HepG2 (cell line): ENCODE data around the gene STPG4. TPM values are rescaled to one million over a fixed set of nuclear protein-coding genes. Genes with fewer than 3 reads are reported as not detected.

ENCODE experiments used
- GPN1 ChIP-seq: sonication (generic); formaldehyde crosslinking; IDR thresholded peaks from 2 replicates; pipeline ENCODE4 v1.5.1; 2020; ENCODE audit warnings: missing genetic modification reagents, borderline replicate concordance
- HINFP ChIP-seq: sonication (generic); formaldehyde crosslinking; IDR thresholded peaks from 2 replicates; pipeline ENCODE4 v1.4.0; 2020; ENCODE audit warnings: low read depth, mild to moderate bottlenecking, missing genetic modification reagents
- HMG20B ChIP-seq: conservative IDR thresholded peaks from 2 replicates; pipeline ENCODE4 v1.6.1; 2016; ENCODE audit warnings: missing genetic modification reagents, missing compliant biosample characterization
- HNRNPH1 ChIP-seq: fragments of 200-400 bp; formaldehyde crosslinking; optimal IDR thresholded peaks from 2 replicates; pipeline ENCODE3; 2017; ENCODE audit warnings: mild to moderate bottlenecking, low read depth, low read length
- NFE2 ChIP-seq: sonication (generic); formaldehyde crosslinking; IDR thresholded peaks from 2 replicates; pipeline ENCODE4 v1.4.0; 2020; ENCODE audit warnings: missing genetic modification reagents
- PLRG1 ChIP-seq: fragments of 450-650 bp; conservative IDR thresholded peaks from 2 replicates; pipeline ENCODE4 v1.6.1; 2016
- PRPF4 ChIP-seq: fragments of 200-400 bp; formaldehyde crosslinking; IDR thresholded peaks from 2 replicates; pipeline ENCODE4 v1.6.1; 2016; ENCODE audit warnings: low read length, low read depth; ENCODE audit not compliant: poor library complexity, severe bottlenecking
- PTBP1 ChIP-seq: fragments of 200-400 bp; formaldehyde crosslinking; IDR thresholded peaks from 2 replicates; pipeline ENCODE4 v1.6.1; 2018; ENCODE audit warnings: low read length, low read depth; ENCODE audit not compliant: poor library complexity, severe bottlenecking
- U2AF1 ChIP-seq: fragments of 200-400 bp; formaldehyde crosslinking; optimal IDR thresholded peaks from 2 replicates; pipeline ENCODE3; 2017; ENCODE audit warnings: mild to moderate bottlenecking, low read depth, low read length
- ZNF280D ChIP-seq: sonication (generic); formaldehyde crosslinking; IDR thresholded peaks from 2 replicates; pipeline ENCODE4 v1.5.1; 2020; ENCODE audit warnings: mild to moderate bottlenecking, missing genetic modification reagents
- ZNF792 ChIP-seq: IDR thresholded peaks from 2 replicates; pipeline ENCODE4 v1.6.1; 2016
- polyA plus RNA-seq, 8 experiments: library from polyadenylated mRNA; depleted of rRNA in 3 of 8; stranded (reverse) in 7 of 8; unstranded in 1 of 8; fragments of >200 nt; fragmentation: Illumina TruSeq in 4 of 8; extraction: Trizol in 4 of 8; gene quantifications; 2 replicates each; pipeline versions ENCODE4 v1.2.1 to v1.2.3, GENCODE V29; 2011 to 2016; ENCODE audit warnings: low read depth in 4 of 8, missing spikeins in 1 of 8, mixed read lengths in 1 of 8; ENCODE audit not compliant: insufficient read depth in 1 of 8
- total RNA-seq, 5 experiments: library from RNA; depleted of rRNA; stranded (reverse); fragments of >200 nt; fragmentation: Illumina TruSeq; extraction: Trizol; gene quantifications; 2 replicates each; pipeline ENCODE4 v1.2.3, GENCODE V29; 2016; ENCODE audit warnings: low read depth in 1 of 5
- TF ChIP-seq, protein P1 (sequence below): IDR thresholded peaks from 2 replicates; pipeline ENCODE4 v1.4.0; 2020; ENCODE audit warnings: mild to moderate bottlenecking, missing genetic modification reagents
- TF ChIP-seq, protein P2 (sequence below): IDR thresholded peaks from 2 replicates; pipeline ENCODE4 v1.6.1; 2012; ENCODE audit warnings: inconsistent platforms
- TF ChIP-seq, protein P3 (sequence below): sonication (generic); formaldehyde crosslinking; IDR thresholded peaks from 2 replicates; pipeline ENCODE4 v1.8.0; 2022; ENCODE audit warnings: mild to moderate bottlenecking, missing genetic modification reagents, borderline replicate concordance
- TF ChIP-seq, protein P4 (sequence below): sonication (generic); formaldehyde crosslinking; IDR thresholded peaks from 2 replicates; pipeline ENCODE4 v1.5.0; 2020; ENCODE audit warnings: missing genetic modification reagents

Gene STPG4
- total and polyA plus RNA-seq, 2 of the 13 experiments (the other 11 are each of a cell fraction or from before 2014, with no cell fraction given), result 0.11 to 0.15 TPM

DNA sequence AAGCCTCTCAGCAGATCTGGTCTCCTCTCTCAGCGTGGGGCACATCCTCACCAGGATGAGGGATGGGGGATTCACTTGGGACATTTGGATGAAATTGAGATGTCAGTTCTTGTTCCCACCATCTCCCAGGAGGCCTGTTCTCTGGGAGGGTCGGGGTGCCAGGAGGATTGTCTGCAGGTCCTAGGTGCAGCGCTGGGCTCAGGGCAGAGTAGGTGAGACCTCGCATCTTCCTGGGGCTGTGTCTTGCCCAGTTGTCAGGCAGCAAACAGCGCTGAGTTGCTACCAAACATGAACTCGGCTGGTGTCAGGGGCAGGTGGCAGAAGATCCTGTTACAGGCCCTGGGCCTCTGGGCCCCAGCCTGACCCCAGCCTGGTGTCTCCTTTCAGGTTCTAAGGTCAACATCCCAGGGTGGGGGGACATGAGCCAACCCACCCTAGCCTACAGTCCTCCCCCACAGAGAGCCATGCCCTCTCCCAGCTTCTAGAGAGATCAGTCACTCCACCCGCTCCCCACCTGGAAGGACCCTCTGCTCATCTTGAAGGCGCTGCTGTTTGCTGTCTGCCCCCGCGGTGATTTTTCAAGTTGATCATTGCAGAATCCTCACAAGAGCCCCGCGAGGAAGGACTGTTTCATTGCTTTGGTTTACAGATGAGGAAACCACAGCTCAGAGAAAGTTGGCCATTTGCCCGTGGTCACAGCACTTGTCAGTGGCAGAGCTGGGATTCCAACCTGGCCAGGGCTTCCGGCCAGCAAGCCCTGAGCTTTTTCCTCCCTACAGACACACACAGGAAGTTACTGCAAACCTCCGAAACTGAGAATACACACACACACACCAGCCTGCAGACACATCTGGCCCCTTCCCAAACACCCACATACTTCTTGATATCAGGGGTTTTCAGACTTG, 83.9 kb downstream of the STPG4 start (continued):
- TF ChIP-seq, protein P1, sequence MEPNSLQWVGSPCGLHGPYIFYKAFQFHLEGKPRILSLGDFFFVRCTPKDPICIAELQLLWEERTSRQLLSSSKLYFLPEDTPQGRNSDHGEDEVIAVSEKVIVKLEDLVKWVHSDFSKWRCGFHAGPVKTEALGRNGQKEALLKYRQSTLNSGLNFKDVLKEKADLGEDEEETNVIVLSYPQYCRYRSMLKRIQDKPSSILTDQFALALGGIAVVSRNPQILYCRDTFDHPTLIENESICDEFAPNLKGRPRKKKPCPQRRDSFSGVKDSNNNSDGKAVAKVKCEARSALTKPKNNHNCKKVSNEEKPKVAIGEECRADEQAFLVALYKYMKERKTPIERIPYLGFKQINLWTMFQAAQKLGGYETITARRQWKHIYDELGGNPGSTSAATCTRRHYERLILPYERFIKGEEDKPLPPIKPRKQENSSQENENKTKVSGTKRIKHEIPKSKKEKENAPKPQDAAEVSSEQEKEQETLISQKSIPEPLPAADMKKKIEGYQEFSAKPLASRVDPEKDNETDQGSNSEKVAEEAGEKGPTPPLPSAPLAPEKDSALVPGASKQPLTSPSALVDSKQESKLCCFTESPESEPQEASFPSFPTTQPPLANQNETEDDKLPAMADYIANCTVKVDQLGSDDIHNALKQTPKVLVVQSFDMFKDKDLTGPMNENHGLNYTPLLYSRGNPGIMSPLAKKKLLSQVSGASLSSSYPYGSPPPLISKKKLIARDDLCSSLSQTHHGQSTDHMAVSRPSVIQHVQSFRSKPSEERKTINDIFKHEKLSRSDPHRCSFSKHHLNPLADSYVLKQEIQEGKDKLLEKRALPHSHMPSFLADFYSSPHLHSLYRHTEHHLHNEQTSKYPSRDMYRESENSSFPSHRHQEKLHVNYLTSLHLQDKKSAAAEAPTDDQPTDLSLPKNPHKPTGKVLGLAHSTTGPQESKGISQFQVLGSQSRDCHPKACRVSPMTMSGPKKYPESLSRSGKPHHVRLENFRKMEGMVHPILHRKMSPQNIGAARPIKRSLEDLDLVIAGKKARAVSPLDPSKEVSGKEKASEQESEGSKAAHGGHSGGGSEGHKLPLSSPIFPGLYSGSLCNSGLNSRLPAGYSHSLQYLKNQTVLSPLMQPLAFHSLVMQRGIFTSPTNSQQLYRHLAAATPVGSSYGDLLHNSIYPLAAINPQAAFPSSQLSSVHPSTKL, result peak; percentile 76
- TF ChIP-seq, protein P2, sequence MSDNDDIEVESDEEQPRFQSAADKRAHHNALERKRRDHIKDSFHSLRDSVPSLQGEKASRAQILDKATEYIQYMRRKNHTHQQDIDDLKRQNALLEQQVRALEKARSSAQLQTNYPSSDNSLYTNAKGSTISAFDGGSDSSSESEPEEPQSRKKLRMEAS, result no peak
- TF ChIP-seq, protein P3, sequence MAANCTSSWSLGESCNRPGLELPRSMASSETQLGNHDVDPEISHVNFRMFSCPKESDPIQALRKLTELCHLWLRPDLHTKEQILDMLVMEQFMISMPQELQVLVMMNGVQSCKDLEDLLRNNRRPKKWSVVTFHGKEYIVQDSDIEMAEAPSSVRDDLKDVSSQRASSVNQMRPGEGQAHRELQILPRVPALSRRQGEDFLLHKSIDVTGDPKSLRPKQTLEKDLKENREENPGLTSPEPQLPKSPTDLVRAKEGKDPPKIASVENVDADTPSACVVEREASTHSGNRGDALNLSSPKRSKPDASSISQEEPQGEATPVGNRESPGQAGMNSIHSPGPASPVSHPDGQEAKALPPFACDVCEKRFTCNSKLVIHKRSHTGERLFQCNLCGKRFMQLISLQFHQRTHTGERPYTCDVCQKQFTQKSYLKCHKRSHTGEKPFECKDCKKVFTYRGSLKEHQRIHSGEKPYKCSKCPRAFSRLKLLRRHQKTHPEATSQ (CRISPR knock-in tag), result 0 out of 2 replicates have a peak, but pooled peaks have one; percentile 69
- TF ChIP-seq PRPF4 (no peak), HNRNPH1 (no peak), HINFP (CRISPR knock-in tag) (no peak), GPN1 (no peak), ZNF280D (CRISPR knock-in tag) (peak; percentile 37; the same call in 1 of the 2 replicates), HMG20B (CRISPR knock-in tag) (peak; percentile 70), ZNF792 (CRISPR knock-in tag) (peak; percentile 78; the same call in 1 of the 2 replicates), U2AF1 (no peak), PLRG1 (no peak), PTBP1 (no peak), NFE2 (CRISPR knock-in tag) (no peak)
- TF ChIP-seq, protein P4, sequence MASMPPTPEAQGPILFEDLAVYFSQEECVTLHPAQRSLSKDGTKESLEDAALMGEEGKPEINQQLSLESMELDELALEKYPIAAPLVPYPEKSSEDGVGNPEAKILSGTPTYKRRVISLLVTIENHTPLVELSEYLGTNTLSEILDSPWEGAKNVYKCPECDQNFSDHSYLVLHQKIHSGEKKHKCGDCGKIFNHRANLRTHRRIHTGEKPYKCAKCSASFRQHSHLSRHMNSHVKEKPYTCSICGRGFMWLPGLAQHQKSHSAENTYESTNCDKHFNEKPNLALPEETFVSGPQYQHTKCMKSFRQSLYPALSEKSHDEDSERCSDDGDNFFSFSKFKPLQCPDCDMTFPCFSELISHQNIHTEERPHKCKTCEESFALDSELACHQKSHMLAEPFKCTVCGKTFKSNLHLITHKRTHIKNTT (CRISPR knock-in tag), result no peak
